A549 (cell line): ENCODE data around the gene SEPTIN11.

ENCODE experiments used
- JUNB ChIP-seq: fragments of >200 bp; sonication (Bioruptor Twin); formaldehyde crosslinking; IDR thresholded peaks from 2 replicates; pipeline ENCODE4 v1.6.1; 2016
- SREBF2 ChIP-seq: fragments of 450-650 bp; IDR thresholded peaks from 2 replicates; pipeline ENCODE4 v1.6.1; 2014; ENCODE audit warnings: mild to moderate bottlenecking, moderate library complexity

- TF ChIP-seq JUNB (no peak), SREBF2 (no peak)
These were observed 9.3 kb downstream of the SEPTIN11 start for GRCh38 chr4:76958891-76959290.
